Measurements from ENCODE around the gene AP5M1. TPM values are rescaled to one million over a fixed set of nuclear protein-coding genes. Genes with fewer than 3 reads are reported as not detected.
A peak's percentile ranks its signal among the peaks of the same experiment; 100 is the strongest.

The AP5M1 gene
- total RNA-seq, 1 experiment from 2014 or later, result 28.3 TPM

- H3K9me2 ChIP-seq (ENCODE audit: insufficient read depth), result no peaks in the 10 kb centered on the region
- no peak overlapping the region for H3K27ac ChIP-seq
- H3K4me1 ChIP-seq (replicated peaks; ENCODE audit: insufficient read depth), result no peaks in the 10 kb centered on the region
- no peak for DNase-seq
- H4K20me1 ChIP-seq (ENCODE audit: insufficient read depth), result no peaks in the 10 kb centered on the region
- no peak overlapping the region for H3K4me3 ChIP-seq
- no peaks in the 10 kb centered on the region for H3K79me2 ChIP-seq (ENCODE audit: low read depth)
- BruUV-seq (replicated peaks), result no TSS peak
- H2AFZ ChIP-seq, result no peak overlapping the region
- H3K4me2 ChIP-seq, result no peak overlapping the region
- no peaks in the 10 kb centered on the region for H3F3A ChIP-seq (ENCODE audit: insufficient read depth, low read depth)
- TF ChIP-seq CTCF (conservative IDR thresholded peaks at IDR 0.05) (no peak), EZH2 (IDR thresholded peaks at IDR 0.05; ENCODE audit: low read depth) (no peak)
- CTCF ChIA-PET, result no interaction called here
- intact Hi-C loops (cut with micrococcal nuclease; ENCODE audit: unreplicated experiment), result loop anchor here (5.0 to 10.0 kb wide), 3 partner anchors 58 to 765 kb away; no protein-coding TSS in a partner anchor
- POLR2A ChIA-PET (ENCODE audit: unreplicated experiment), result no interaction called here
- peaks cover 17% of the 10 kb centered on the region for H3K27me3 ChIP-seq (ENCODE audit: insufficient read depth, low read depth)
- no peaks in the 10 kb centered on the region for H3K9me3 ChIP-seq (ENCODE audit: insufficient read depth, low read depth)
- H3K36me3 ChIP-seq (ENCODE audit: low read depth), result no peaks in the 10 kb centered on the region
Observed at GRCh38 chr14:57319636-57320192, 50.9 kb downstream of the AP5M1 start.

GRCh38 chr14:57323721-57324120 lies 55.0 kb downstream of the AP5M1 start:
- TF ChIP-seq CTCF (conservative IDR thresholded peaks at IDR 0.05), result no peak
- no peak for TF ChIP-seq EZH2 (IDR thresholded peaks at IDR 0.05; ENCODE audit: low read depth)
- intact Hi-C loops (cut with micrococcal nuclease; ENCODE audit: unreplicated experiment), result no loop called here
- H3K4me2 ChIP-seq, result no peak overlapping the region
- no TSS peak for BruUV-seq (replicated peaks)
- H2AFZ ChIP-seq, result no peak overlapping the region
- H3K27ac ChIP-seq, result no peak overlapping the region
- H3K79me2 ChIP-seq (ENCODE audit: low read depth), result no peaks in the 10 kb centered on the region
- no peaks in the 10 kb centered on the region for H3F3A ChIP-seq (ENCODE audit: insufficient read depth, low read depth)
- H3K9me2 ChIP-seq (ENCODE audit: insufficient read depth), result no peaks in the 10 kb centered on the region
- CTCF ChIA-PET, result no interaction called here
- H3K9me3 ChIP-seq (ENCODE audit: insufficient read depth, low read depth), result no peaks in the 10 kb centered on the region
- H3K36me3 ChIP-seq (ENCODE audit: low read depth), result no peaks in the 10 kb centered on the region
- DNase-seq, result no peak
- no peaks in the 10 kb centered on the region for H3K4me1 ChIP-seq (replicated peaks; ENCODE audit: insufficient read depth)
- peaks cover 17% of the 10 kb centered on the region for H3K27me3 ChIP-seq (ENCODE audit: insufficient read depth, low read depth)
- H4K20me1 ChIP-seq (ENCODE audit: insufficient read depth), result no peaks in the 10 kb centered on the region
- POLR2A ChIA-PET (ENCODE audit: unreplicated experiment), result no interaction called here
- no peak overlapping the region for H3K4me3 ChIP-seq

- no peaks in the 10 kb centered on the region for H3K9me2 ChIP-seq (ENCODE audit: insufficient read depth)
- no peaks in the 10 kb centered on the region for H3K36me3 ChIP-seq (ENCODE audit: low read depth)
- no peak for DNase-seq
- no peaks in the 10 kb centered on the region for H3K9me3 ChIP-seq (ENCODE audit: insufficient read depth, low read depth)
- H3K27ac ChIP-seq, result no peak overlapping the region
- no peaks in the 10 kb centered on the region for H3K27me3 ChIP-seq (ENCODE audit: insufficient read depth, low read depth)
- H2AFZ ChIP-seq, result peak overlapping the region; percentile 48; the same call in 1 of the 2 replicates
- H4K20me1 ChIP-seq (ENCODE audit: insufficient read depth), result no peaks in the 10 kb centered on the region
- H3K4me1 ChIP-seq (replicated peaks; ENCODE audit: insufficient read depth), result no peaks in the 10 kb centered on the region
- ChIA-PET CTCF (interaction anchor here (0.6 kb wide), 1 partner anchor 926 kb away, joined by 3 read pairs; no protein-coding TSS in a partner anchor), POLR2A (ENCODE audit: unreplicated experiment) (no interaction called here)
- no TSS peak for BruUV-seq (replicated peaks)
- H3F3A ChIP-seq (ENCODE audit: insufficient read depth, low read depth), result no peaks in the 10 kb centered on the region
- H3K4me2 ChIP-seq, result no peak overlapping the region
- H3K4me3 ChIP-seq, result no peak overlapping the region
- H3K79me2 ChIP-seq (ENCODE audit: low read depth), result no peaks in the 10 kb centered on the region
- intact Hi-C loops (cut with micrococcal nuclease; ENCODE audit: unreplicated experiment), result no loop called here
- TF ChIP-seq CTCF (conservative IDR thresholded peaks at IDR 0.05), result no peak
- TF ChIP-seq EZH2 (IDR thresholded peaks at IDR 0.05; ENCODE audit: low read depth), result no peak
Observed at GRCh38 chr14:57326253-57326652, 57.5 kb downstream of the AP5M1 start.

Data from PC-9 (cell line).